ENCODE measurements around the gene EFNA4.

- TF ChIP-seq CTCF (IDR thresholded peaks at IDR 0.05 in 4 of 5, conservative IDR thresholded peaks at IDR 0.05 in 1 of 5): no peak
- TF ChIP-seq POLR2A (IDR thresholded peaks at IDR 0.05): no peak
These were observed 47.3 kb downstream of the EFNA4 start for GRCh38 chr1:155110826-155111225.
